ENCODE results near the gene ONECUT3.

Gene ONECUT3

GRCh38 chr19:1828279-1829238 lies 75.3 kb downstream of the ONECUT3 start:
- Histone ChIP-seq H4K20me1 (ENCODE audit: insufficient read depth, low read length) (no peaks in the 10 kb centered on the region), H3K4me1 (ENCODE audit: low read length) (no peaks in the 10 kb centered on the region), H3K79me2 (ENCODE audit: low read length) (peaks cover 48% of the 10 kb centered on the region), H3F3A (ENCODE audit: insufficient read depth, low read length) (no peaks in the 10 kb centered on the region), H3K9me3 (replicated peaks; ENCODE audit: insufficient read depth, low read length) (no peaks in the 10 kb centered on the region), H3K27ac (ENCODE audit: low read length) (no peak overlapping the region), H3K9ac (ENCODE audit: low read length) (no peak overlapping the region), H3K27me3 (replicated peaks; ENCODE audit: insufficient read depth, low read length) (no peaks in the 10 kb centered on the region), H3K4me2 (ENCODE audit: low read depth, low read length) (no peak overlapping the region), H3K4me3 (ENCODE audit: low read length) (no peak overlapping the region), H3K36me3 (replicated peaks; ENCODE audit: insufficient read depth, low read length) (no peaks in the 10 kb centered on the region), H3K9me2 (replicated peaks; ENCODE audit: insufficient read depth, low read length) (no peaks in the 10 kb centered on the region), H2AFZ (ENCODE audit: low read length) (no peak overlapping the region)
- no peak for DNase-seq
- no peak for TF ChIP-seq EZH2 (optimal IDR thresholded peaks at IDR 0.05; ENCODE audit: low read depth, low read length)
- TF ChIP-seq EZH2phosphoT487 (IDR thresholded peaks at IDR 0.05; ENCODE audit: low read length): no peak
- no peak for TF ChIP-seq CTCF (IDR thresholded peaks at IDR 0.05; ENCODE audit: low read length)

GRCh38 chr19:1829958-1830357 lies 76.7 kb downstream of the ONECUT3 start:
- TF ChIP-seq CTCF (IDR thresholded peaks at IDR 0.05; ENCODE audit: low read length): no peak
- TF ChIP-seq EZH2 (optimal IDR thresholded peaks at IDR 0.05; ENCODE audit: low read depth, low read length): no peak
- TF ChIP-seq EZH2phosphoT487 (IDR thresholded peaks at IDR 0.05; ENCODE audit: low read length): no peak
- Histone ChIP-seq H3K9me3 (replicated peaks; ENCODE audit: insufficient read depth, low read length) (no peaks in the 10 kb centered on the region), H3K36me3 (replicated peaks; ENCODE audit: insufficient read depth, low read length) (no peaks in the 10 kb centered on the region), H3K9me2 (replicated peaks; ENCODE audit: insufficient read depth, low read length) (no peaks in the 10 kb centered on the region), H3K4me2 (ENCODE audit: low read depth, low read length) (no peak overlapping the region), H3F3A (ENCODE audit: insufficient read depth, low read length) (no peaks in the 10 kb centered on the region), H3K4me1 (ENCODE audit: low read length) (no peaks in the 10 kb centered on the region), H3K27ac (ENCODE audit: low read length) (no peak overlapping the region), H3K79me2 (ENCODE audit: low read length) (peaks cover 54% of the 10 kb centered on the region), H3K4me3 (ENCODE audit: low read length) (no peak overlapping the region), H2AFZ (ENCODE audit: low read length) (no peak overlapping the region), H3K27me3 (replicated peaks; ENCODE audit: insufficient read depth, low read length) (no peaks in the 10 kb centered on the region), H3K9ac (ENCODE audit: low read length) (no peak overlapping the region), H4K20me1 (ENCODE audit: insufficient read depth, low read length) (no peaks in the 10 kb centered on the region)
- DNase-seq: no peak

- Histone ChIP-seq H3K4me1 (ENCODE audit: low read length) (no peaks in the 10 kb centered on the region), H4K20me1 (ENCODE audit: insufficient read depth, low read length) (no peaks in the 10 kb centered on the region), H2AFZ (ENCODE audit: low read length) (no peak overlapping the region), H3K79me2 (ENCODE audit: low read length) (peaks cover 61% of the 10 kb centered on the region), H3K27me3 (replicated peaks; ENCODE audit: insufficient read depth, low read length) (no peaks in the 10 kb centered on the region), H3K9me2 (replicated peaks; ENCODE audit: insufficient read depth, low read length) (no peaks in the 10 kb centered on the region), H3K36me3 (replicated peaks; ENCODE audit: insufficient read depth, low read length) (no peaks in the 10 kb centered on the region), H3K4me2 (ENCODE audit: low read depth, low read length) (no peak overlapping the region), H3K9ac (ENCODE audit: low read length) (no peak overlapping the region), H3K4me3 (ENCODE audit: low read length) (no peak overlapping the region), H3K9me3 (replicated peaks; ENCODE audit: insufficient read depth, low read length) (no peaks in the 10 kb centered on the region), H3K27ac (ENCODE audit: low read length) (no peak overlapping the region), H3F3A (ENCODE audit: insufficient read depth, low read length) (no peaks in the 10 kb centered on the region)
- TF ChIP-seq CTCF (IDR thresholded peaks at IDR 0.05; ENCODE audit: low read length): no peak
- no peak for TF ChIP-seq EZH2 (optimal IDR thresholded peaks at IDR 0.05; ENCODE audit: low read depth, low read length)
- TF ChIP-seq EZH2phosphoT487 (IDR thresholded peaks at IDR 0.05; ENCODE audit: low read length): no peak
- no peak for DNase-seq
These were observed 77.3 kb downstream of the ONECUT3 start for GRCh38 chr19:1830568-1830967.
